DMS 273 (cell line): Measurements from ENCODE around the gene REPIN1.

Source experiments
- DNase-seq: peaks from one replicate; lab custom pipeline; 2025; ENCODE audit not compliant: unreplicated experiment; lab: John Stamatoyannopoulos, UW

REPIN1 gene

DNA sequence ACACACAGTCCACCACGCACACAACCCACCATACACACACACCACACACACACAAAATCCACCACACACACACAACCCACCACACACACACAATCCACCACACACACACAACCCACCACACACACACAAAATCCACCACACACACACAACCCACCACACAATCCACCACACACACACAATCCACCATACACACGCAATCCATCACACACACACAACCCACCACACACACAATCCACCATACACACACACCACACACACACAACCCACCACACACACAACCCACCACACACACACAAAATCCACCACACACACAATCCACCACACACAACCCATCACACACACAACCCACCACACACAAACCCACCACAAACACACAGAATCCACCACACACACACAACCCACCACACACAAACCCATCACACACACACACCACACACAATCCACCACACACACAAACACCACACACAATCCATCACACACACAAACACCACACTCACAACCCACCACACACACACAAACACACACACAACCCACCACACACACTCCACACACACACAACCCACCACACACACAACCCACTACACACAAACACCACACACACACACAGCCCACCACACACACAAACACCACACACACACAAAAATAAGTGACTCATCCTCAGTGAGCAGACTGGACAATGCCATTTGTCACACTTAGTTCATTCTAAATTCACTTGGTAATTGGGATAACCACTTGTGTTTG lies 8.8 kb upstream of the REPIN1 start:
- no peak for DNase-seq

DNA sequence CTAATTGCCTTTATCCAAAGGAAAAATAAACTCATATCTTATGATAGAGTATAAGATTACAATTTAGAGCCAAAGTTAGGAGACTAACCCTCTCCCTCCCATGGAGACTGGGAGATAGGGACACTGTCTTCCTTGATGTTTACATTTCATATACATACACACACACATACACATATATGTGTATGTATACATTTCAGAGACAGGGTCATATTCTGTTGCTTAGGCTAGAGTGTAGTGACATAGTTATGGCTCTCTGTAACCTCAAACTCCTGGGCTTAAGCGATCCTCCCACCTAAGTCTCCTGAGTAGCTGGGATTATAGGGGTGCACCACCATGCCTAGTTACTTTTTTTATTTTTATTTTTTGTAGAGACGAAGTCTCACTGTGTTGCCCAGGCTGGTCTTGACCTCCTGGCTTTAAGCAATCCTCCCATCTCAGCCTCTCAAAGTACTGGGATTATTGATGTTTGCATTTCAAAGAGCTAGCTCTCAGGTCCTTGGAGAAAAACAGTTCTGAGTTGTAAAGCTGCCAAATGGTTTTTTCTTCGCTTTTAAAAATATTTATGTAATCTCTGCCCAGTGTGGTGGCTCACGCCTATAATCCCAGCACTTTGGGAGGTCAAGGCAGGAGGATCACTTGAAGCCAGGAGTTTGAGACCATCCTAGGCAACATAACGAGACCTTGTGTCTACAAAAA lies 8.1 kb upstream of the REPIN1 start:
- no peak for DNase-seq

DNA sequence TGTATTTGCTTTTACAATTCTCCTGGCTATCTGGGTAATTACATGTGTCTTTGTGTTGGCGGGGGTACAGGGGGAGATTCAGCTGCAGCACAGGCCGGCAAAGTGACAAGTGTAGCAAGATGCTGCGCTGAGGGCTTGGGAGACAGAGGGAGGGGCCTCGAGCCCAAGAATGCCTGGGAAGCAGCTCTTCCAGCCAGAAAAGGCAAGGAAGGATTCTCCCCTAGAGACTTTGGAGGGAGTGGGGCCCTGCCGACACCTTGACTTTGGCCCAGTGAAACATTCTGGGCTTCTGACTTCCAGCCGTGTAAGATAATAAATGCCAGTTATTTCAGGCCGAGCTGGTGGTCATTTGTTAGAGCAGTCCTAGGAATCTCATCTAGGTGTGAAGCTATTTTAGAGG lies 7.2 kb upstream of the REPIN1 start:
- DNase-seq = no peak

DNA sequence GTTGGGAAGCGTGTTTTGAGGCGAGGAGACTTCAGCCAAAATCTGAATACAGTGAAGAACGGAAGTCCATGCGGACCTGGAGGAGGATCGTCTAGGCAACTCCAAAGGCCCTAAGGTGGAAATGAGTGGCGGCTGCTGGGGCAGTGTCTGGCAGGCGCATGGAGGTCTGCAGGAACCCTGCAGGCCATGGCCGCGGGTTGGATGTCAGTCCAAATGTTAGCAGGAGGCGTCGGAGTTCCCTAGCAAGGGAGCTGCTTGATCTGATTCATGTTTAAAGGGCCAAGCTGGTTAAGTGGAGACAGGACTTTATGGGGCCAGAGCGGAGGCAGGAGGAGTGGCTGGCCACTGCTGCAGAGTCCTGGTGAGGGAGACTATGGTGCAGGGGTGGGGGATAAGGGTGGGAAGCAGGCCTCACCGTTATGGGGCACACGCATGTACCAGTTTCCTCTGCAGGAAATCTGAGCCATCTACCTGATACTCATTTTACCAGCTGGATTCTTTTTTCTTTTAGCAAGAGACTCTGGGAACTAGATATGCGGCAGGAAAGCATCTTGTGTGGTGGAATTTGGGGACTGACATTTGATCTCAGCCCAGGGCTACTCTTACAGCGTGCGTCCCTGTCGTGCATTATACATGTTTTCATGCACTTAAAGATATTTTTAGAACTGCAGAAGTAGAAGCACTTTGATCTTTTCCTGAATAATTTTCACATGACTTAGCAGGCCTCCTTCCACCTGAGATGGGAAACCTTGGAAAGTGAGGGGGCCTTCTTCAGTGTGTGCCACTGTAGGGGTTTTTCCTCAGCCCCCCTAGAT lies 6.6 kb upstream of the REPIN1 start:
- DNase-seq = no peak

DNA sequence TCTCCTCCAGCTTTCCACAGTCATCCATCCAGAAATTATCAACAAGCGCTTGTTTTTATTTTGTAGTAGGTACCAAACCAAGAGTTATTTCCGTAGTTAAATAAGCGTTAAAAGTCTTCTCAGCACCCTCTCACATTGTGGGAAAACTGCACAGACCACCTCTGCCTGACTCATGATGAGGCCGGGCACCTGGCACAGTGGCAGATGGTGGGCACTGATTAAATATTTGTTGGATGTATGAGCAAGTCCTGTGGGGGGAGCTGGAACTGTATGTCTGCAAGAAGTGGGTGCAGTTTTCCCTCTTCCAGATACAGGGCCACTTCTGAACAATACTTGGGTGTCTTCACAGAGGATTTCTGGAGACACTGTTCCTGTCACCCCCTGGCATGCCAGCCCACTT lies 5.3 kb upstream of the REPIN1 start:
- DNase-seq = peak; percentile 92

DNA sequence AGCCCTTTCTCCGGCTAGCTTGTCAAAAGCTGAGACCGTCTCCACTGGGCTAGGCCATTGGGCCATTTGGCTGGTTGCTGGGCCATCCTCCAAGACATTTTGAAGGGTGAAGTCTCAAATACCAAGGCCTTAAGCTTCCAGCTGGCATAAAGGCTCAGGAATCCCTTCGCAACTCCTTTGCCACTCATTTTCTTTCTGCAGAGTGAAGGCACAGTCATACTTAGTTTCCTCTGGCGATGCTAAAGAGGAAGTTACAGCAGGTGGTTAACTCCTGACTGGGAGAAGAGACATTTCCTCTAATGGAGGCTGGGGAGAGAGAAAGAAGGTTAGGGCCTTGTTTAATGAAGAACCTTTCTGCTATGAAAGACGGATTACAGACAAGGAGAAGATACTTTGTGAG lies 4.8 kb upstream of the REPIN1 start:
- DNase-seq = no peak

DNA sequence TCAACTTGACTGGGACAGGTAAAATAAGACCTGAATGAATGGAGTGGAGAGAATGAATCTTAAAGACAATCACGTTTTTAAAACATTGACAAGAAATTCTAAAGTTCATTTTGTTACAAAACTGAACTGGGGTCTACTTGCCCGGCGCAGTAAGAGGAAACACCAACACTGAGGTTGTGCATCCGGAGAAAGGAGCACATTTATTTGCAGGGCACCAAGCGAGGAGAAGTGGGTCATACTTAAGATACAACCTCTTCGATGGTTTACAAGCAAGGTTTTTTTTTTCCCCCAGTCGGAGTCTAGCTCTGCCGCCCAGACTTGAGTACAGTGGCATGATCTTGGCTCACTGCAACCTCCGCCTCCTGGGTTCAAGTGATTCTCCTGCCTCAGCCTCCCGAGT lies 3.4 kb upstream of the REPIN1 start:
- DNase-seq = no peak

DNA sequence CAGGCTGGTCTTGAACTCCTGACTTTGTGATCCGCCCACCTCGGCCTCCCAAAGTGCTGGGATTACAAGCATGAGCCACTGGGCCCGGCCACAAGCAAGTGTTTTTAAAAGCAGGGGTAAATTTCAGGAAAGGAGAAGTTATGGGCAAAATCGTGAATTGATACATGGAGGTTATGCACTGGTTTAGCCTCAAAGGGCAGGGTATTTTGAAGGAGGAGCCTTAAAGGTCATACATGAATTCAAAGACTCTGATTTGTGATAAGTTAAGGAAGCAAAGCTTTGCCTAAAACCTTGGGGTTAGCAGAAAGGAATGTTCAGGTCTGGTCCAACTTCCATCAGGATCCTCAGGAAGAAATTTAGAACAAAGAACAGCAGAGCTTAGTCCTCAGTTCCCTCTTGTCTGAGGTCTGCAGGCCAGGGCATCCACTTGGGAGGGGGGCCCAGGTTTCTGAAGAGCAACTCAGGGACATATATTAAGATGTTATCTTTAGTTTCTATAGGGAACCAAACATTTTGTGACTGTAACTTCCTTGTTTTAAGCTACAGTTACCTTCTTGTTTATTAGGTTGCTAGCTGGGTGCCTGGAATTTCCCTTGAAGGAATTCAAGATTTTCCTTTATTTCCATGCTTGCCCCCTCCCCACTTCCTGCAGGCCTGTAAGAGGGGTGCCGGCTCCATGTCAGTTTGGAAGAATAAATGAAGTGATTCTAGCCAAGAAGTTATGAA lies 2.8 kb upstream of the REPIN1 start:
- no peak for DNase-seq

DNA sequence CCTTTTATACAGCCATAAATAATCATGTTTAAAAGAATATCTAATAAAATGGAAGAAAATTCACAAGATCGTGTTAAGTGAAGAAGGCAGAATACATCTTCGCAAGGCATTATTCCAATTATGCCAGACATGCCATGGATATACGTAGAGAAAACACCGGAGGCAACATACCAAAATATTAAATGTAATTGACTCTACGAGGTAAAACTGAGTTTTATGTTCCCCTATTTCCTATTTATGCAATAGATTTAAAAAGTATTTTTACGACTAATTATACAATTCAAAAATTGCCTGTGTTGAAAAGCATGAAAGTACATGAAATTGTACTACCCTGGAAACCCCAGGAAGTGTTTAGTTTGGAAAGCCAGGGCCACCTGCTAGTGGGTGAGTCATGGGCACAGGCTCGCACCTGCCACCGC lies 936 bp upstream of the REPIN1 start:
- no peak for DNase-seq

DNA sequence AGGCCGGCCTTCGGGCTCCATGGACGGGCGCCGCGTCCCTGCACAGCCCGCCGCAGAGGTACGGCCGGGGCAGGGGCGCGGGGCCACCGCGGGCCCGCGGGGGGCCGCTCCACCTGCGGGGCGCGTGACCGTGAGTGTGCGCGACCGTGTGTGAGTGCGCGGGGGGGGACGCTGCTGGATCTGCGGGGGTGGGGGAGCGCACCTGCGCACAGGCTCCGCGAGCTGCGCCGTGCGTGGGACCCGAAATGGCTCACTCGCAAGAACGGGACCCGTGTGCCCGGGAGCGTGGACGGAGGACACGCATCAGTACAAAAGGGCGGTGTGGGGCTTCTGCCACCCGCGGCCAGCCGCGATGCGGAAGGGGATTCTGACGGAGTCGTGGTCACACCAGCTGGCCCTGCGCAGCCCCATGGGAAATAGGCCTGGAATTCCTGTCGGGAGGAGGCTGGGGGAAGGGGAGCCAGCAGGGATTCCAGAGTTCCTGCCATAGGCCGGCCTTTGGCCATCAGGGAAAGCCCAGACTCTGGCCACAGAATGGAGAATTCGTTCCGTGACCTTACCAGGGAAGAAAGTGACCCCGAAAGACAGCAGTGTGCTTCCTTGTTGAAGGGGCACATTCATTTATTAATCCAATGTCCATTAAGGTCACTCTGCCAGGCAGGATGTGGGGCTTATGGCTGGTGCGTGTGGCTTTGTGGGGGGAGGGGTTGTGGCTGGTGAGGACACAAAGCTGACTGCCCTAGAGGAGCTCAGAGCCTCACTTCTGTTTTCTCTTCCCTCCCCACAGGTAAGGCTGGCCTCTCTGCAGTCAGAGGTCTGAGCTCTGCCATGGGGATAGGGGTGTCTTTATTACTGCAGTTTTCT lies 494 bp downstream of the REPIN1 start:
- DNase-seq = peak; percentile 79

DNA sequence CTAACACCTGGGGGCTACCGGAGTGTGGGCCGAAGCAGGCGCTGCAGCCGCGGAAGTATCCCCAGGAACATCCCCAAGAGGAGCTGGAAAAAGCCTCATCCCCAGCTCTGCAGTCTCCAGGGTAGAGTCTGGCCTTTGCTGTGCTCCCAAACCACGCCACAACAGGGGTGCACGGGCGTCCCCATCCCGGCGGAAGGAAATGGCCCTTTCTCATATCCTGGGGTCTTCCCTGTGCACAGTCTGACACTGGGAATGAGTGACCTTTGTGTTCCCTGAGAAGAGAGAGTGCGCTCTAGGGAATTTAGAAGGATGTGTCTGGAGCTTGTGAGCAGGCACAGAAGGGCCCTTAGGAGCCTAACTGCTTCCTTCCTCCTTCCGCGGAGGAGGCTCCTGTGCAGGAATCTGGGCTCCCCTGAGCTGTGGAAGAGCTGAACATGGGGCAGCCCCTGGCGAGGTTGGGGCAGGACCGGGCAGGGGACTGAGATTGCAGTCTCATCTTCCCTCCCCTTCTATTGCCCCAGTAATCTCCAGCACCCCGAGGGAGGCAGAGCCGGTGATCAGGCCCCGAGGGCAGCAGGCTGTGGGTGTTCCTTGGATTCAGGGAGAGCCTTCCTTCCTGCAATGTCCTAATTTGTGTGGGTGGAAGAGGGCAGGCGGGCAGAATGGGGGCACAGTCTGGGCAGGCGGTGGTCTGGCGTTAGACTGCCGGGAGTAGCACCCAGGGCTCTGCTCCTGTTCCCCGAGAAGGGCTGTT lies 1.3 kb downstream of the REPIN1 start:
- DNase-seq = no peak

DNA sequence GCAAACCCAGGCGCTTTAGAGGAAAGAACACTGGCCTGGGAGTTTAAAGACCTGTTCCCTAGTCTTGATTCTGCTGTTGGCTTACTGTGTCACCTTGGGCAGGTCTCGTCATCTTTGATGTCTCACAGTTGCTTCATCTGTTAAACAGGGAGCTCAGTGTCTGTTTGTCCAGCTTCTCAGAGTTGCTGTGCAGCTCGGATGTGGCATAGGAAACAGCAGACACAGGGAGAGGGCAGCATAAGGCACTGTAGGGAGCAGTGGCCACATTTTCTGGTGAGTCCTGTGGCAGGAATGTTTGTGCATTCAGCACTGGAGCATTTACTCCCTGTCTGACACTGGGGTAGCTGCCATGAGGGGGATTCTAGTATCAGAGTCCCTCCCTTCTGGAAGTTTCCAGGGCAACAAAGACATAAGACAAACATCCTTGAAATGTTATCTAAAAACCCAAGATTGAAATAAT lies 2.0 kb downstream of the REPIN1 start:
- no peak for DNase-seq

DNA sequence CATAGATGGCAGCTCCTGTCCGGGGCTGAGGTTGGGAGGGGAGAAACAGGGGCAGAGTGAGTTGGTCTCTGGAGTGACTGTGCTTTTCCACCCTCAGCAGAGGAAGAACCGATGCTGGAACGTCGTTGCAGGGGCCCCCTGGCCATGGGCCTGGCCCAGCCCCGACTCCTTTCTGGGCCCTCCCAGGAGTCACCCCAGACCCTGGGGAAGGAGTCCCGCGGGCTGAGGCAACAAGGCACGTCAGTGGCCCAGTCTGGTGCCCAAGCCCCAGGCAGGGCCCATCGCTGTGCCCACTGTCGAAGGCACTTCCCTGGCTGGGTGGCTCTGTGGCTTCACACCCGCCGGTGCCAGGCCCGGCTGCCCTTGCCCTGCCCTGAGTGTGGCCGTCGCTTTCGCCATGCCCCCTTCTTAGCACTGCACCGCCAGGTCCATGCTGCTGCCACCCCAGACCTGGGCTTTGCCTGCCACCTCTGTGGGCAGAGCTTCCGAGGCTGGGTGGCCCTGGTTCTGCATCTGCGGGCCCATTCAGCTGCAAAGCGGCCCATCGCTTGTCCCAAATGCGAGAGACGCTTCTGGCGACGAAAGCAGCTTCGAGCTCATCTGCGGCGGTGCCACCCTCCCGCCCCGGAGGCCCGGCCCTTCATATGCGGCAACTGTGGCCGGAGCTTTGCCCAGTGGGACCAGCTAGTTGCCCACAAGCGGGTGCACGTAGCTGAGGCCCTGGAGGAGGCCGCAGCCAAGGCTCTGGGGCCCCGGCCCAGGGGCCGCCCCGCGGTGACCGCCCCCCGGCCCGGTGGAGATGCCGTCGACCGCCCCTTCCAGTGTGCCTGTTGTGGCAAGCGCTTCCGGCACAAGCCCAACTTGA lies 2.7 kb downstream of the REPIN1 start:
- no peak for DNase-seq

DNA sequence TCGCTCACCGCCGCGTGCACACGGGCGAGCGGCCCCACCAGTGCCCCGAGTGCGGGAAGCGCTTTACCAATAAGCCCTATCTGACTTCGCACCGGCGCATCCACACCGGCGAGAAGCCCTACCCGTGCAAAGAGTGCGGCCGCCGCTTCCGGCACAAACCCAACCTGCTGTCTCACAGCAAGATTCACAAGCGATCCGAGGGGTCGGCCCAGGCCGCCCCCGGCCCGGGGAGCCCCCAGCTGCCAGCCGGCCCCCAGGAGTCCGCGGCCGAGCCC lies 3.3 kb downstream of the REPIN1 start:
- no peak for DNase-seq

DNA sequence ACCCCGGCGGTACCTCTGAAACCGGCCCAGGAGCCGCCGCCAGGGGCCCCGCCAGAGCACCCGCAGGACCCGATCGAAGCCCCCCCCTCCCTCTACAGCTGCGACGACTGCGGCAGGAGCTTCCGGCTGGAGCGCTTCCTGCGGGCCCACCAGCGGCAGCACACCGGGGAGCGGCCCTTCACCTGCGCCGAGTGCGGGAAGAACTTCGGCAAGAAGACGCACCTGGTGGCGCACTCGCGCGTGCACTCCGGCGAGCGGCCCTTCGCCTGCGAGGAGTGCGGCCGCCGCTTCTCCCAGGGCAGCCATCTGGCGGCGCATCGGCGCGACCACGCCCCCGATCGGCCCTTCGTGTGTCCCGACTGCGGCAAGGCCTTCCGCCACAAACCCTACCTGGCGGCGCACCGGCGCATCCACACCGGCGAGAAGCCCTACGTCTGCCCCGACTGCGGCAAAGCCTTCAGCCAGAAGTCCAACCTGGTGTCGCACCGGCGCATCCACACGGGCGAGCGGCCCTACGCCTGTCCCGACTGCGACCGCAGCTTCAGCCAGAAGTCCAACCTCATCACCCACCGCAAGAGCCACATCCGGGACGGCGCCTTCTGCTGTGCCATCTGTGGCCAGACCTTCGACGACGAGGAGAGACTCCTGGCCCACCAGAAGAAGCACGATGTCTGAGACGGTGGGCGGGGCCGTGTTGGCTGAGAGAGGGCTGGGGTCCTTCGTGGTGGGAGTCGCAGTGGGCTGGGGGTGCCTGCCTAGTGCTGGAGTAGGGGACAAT lies 3.8 kb downstream of the REPIN1 start:
- no peak for DNase-seq

DNA sequence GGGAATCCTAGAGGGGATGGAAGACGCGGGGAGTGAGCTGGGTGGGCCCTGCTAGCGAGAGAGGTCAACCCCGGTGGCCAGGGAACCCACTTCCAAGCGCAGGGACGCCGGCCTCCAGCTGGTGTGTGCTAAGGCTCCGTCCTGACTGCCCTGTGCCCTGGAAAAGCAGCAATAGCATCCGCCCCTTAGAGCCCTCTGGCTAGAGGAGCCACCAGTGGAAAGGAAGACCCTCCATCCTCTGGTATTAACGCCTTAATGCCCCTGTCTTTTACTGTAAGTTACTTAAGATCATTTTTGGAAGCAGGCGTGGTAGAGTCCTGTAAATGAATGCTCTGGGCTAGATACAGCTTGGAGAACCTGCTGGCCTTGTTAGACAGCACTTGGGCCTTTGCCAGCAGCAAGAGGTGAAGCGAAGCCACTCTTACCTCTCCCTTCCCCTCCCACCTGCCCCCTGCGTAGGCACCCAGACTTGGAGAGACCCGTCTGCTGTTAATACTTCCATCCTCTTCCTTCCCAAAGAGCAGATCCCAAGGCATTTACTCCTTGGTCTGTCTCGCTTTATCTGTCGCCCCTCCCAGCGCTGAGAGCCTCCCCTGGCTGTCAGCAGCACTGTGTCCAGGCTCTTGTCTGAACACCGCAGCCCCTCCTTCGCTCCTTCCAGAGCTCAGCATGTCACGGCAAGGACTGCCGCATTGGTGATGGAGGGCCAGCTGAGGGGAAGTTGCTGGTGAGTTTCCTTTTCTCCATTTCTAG lies 4.6 kb downstream of the REPIN1 start:
- DNase-seq = no peak

DNA sequence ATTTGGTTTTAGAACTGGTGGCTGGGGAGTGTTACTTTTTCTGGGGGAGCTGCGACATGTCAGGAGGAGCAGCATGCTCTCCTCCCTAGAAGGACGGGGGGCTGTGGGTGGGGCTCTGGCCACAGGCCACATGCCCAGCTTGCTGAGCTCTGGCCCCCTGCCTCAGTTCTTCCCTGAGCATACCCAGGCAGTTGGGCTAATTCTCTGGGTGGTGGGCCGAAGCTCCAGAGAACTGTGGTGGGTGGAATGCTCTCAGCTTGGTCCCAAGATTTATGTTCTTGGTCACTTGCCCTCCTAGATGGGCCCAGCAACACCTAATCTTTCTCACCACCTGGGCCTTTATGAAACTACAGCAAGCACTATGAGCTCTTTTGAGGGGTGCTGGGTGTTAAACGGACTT lies 5.4 kb downstream of the REPIN1 start:
- no peak for DNase-seq
